ENCODE measurements around the gene AKT1S1.

GRCh38 chr19:49845414-49845813 is 31.7 kb downstream of the AKT1S1 start:
- TF ChIP-seq POLR2A (IDR thresholded peaks at IDR 0.05; ENCODE audit: low read depth, low read length) = no peak
- no peak for TF ChIP-seq POLR2AphosphoS5 (IDR thresholded peaks at IDR 0.05; ENCODE audit: low read depth, low read length)
- TF ChIP-seq TAF1 (IDR thresholded peaks at IDR 0.05; ENCODE audit: low read depth, low read length) = no peak
- no peak for TF ChIP-seq POU2F2 (IDR thresholded peaks at IDR 0.05; ENCODE audit: low read depth, low read length)
- no peak for TF ChIP-seq SPI1 (IDR thresholded peaks at IDR 0.05; ENCODE audit: low read depth, low read length)

Data from GM12891 (cell line).